Esophagus muscularis mucosa (tissue), 4 donors: ENCODE data around the gene AHSG.

Source experiments
- EP300 ChIP-seq: sonication (generic); formaldehyde crosslinking; IDR thresholded peaks from one replicate; pipeline ENCODE4 v1.6.1; 2017; ENCODE audit warnings: antibody characterized with exemption
- POLR2A ChIP-seq: fragments of 450-650 bp; IDR thresholded peaks from one replicate; pipeline ENCODE4 v1.6.1; 2017; ENCODE audit warnings: antibody characterized with exemption, moderate library complexity, mild to moderate bottlenecking, low read depth
- POLR2AphosphoS5 ChIP-seq, 2 donors: sonication (generic); formaldehyde crosslinking; IDR thresholded peaks; one replicate each; pipeline ENCODE4 v1.6.1; 2017; ENCODE audit warnings: antibody characterized with exemption in 2 of 2
- TF ChIP-seq, protein P1 (sequence below), 3 experiments: fragments of 200-600 bp in 2 of 3; fragments of 450-650 bp in 1 of 3; sonication (generic) in 2 of 3; IDR thresholded peaks; one replicate each; pipeline ENCODE4 v1.5.1; 2017 to 2019; ENCODE audit warnings: antibody characterized with exemption in 3 of 3, mild to moderate bottlenecking in 2 of 3, moderate library complexity in 1 of 3

DNA sequence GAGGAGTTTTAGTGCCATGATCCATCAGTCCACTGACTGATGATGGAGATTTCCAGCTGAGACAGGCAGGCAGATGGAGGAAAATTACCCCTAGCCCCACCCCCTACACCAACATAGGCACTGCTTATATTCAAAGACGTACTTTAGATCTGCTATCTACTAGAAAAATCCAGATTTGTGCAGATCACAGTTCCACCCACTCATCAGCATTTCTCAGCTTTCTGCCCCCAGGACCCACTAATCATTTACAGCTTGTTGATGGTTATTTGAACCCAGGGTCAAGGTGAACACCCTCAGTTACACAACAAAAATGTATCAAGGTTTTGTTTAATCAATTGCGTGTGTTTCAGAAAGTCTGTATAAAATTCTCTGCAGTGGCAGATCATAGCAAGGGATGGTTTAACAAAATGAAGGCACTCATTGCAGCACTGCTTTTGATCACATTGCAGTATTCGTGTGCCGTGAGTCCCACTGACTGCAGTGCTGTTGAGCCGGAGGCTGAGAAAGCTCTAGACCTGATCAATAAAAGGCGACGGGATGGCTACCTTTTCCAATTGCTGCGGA, 52.8 kb downstream of the AHSG start, which contains the start of gene HRG:
- TF ChIP-seq, protein P1, sequence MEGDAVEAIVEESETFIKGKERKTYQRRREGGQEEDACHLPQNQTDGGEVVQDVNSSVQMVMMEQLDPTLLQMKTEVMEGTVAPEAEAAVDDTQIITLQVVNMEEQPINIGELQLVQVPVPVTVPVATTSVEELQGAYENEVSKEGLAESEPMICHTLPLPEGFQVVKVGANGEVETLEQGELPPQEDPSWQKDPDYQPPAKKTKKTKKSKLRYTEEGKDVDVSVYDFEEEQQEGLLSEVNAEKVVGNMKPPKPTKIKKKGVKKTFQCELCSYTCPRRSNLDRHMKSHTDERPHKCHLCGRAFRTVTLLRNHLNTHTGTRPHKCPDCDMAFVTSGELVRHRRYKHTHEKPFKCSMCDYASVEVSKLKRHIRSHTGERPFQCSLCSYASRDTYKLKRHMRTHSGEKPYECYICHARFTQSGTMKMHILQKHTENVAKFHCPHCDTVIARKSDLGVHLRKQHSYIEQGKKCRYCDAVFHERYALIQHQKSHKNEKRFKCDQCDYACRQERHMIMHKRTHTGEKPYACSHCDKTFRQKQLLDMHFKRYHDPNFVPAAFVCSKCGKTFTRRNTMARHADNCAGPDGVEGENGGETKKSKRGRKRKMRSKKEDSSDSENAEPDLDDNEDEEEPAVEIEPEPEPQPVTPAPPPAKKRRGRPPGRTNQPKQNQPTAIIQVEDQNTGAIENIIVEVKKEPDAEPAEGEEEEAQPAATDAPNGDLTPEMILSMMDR (IDR thresholded peaks at IDR 0.05), result no peak
- TF ChIP-seq POLR2A (no peak), EP300 (no peak), POLR2AphosphoS5 (IDR thresholded peaks at IDR 0.05) (no peak)
